RWPE1 (cell line): ENCODE data around the gene DNAJC24.

ENCODE experiments used
- CTCF ChIA-PET: fragments of 350-600 bp; sonication (Branson Sonifier 250); formaldehyde crosslinking; extraction: SDS; loops from one replicate; lab custom pipeline; 2021; lab: Yijun Ruan, JAX
- POLR2A ChIA-PET: fragments of 400-600 bp; formaldehyde crosslinking; extraction: SDS; loops from one replicate; lab custom pipeline; 2020; ENCODE audit warnings: antibody characterized with exemption; ENCODE audit not compliant: low non-redundant PET; lab: Yijun Ruan, JAX
- DNase-seq: peaks from one replicate; pipeline ENCODE4 v3.0.0; 2012; ENCODE audit warnings: low spot score
- H3K27ac ChIP-seq: fragments of 450-650 bp; 2 replicates; pipeline ENCODE4 v1.5.1; 2017
- TF ChIP-seq, protein P1 (sequence below): fragments of 450-650 bp; conservative IDR thresholded peaks from 2 replicates; pipeline ENCODE4 v1.5.1; 2017; ENCODE audit warnings: low read depth, mild to moderate bottlenecking

The DNAJC24 gene

DNA sequence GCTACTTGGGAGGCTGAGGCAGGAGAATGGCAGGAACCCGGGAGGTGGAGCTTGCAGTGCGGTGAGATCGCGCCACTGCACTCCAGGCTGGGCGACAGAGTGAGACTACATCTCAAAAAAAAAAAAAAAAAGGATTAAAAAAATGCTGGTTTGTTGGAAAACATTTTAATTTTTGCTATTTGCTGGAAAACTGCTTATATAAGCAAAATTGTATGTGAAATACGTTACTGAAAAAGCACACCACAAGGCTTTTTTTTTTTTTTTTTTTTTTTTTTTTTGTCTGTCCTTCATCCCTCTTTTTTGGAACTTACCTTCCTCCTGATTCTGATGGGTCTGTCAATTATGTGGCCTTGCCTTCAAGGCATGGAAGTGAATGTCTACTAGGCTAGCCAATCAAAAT is 41.0 kb upstream of the DNAJC24 start:
- H3K27ac ChIP-seq: no peak overlapping the region
- ChIA-PET CTCF (no interaction called here), POLR2A (interaction anchor here (0.5 kb wide), 1 partner anchor 1726 kb away, joined by 3 read pairs; no protein-coding TSS in a partner anchor)
- no peak for DNase-seq
- TF ChIP-seq, protein P1, sequence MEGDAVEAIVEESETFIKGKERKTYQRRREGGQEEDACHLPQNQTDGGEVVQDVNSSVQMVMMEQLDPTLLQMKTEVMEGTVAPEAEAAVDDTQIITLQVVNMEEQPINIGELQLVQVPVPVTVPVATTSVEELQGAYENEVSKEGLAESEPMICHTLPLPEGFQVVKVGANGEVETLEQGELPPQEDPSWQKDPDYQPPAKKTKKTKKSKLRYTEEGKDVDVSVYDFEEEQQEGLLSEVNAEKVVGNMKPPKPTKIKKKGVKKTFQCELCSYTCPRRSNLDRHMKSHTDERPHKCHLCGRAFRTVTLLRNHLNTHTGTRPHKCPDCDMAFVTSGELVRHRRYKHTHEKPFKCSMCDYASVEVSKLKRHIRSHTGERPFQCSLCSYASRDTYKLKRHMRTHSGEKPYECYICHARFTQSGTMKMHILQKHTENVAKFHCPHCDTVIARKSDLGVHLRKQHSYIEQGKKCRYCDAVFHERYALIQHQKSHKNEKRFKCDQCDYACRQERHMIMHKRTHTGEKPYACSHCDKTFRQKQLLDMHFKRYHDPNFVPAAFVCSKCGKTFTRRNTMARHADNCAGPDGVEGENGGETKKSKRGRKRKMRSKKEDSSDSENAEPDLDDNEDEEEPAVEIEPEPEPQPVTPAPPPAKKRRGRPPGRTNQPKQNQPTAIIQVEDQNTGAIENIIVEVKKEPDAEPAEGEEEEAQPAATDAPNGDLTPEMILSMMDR: no peak

DNA sequence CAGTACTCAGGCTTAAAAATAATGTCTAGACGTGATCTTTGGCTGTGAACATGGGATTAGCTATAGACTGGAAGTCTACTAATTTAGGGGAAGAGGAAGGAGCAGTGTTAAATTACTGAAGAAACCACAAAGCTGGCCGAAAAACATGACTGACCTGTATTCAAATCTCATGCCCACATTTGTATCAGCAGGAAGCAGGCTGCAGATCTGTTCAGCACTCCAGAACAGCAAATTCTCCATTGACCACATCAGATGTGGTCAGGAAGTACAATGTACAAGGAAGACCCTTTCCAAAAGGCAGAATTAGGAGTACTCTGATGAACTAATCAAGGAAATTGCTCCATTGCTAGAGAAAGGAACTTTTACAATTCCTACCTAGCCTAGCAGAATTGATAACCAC is 31.9 kb upstream of the DNAJC24 start:
- no peak overlapping the region for H3K27ac ChIP-seq
- no peak for DNase-seq
- ChIA-PET POLR2A (no interaction called here), CTCF (no interaction called here)
- TF ChIP-seq, protein P1: no peak

DNA sequence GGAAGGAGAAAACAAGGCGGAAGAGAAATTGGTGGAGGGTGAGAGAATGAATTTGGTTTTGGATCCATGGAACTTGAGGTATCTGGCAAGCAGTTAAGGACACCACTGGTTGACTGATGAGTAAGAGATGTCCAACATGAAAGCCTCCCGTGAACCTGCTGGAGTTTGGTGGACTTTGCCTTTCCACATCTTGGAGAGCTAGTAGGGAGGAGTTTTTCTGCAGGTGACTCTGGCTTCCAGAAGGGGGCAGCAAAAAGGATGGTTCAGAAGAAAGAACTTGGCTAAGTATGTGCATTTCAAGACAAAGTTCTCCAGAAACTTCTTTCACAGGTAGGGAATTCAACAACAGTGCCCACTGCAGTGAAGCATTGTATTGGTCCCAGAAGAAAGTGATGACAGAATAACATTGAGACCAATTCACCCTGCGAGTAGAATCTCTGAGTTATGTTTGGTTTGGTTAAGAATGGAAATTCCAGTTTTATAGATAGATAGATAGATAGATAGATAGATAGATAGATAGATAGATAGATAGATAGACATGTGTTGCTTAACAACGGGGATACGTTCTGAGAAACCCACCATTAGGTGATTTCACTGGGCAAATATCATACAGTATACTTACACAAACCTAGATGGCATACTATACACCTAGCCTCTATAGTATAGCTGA is 28.6 kb upstream of the DNAJC24 start:
- no peak for DNase-seq
- TF ChIP-seq, protein P1: no peak
- POLR2A ChIA-PET: no interaction called here
- CTCF ChIA-PET: interaction anchor here (0.5 to 0.7 kb wide), 3 partner anchors 14 to 123 kb away, joined by 3 read pairs; no protein-coding TSS in a partner anchor
- H3K27ac ChIP-seq: no peak overlapping the region

DNA sequence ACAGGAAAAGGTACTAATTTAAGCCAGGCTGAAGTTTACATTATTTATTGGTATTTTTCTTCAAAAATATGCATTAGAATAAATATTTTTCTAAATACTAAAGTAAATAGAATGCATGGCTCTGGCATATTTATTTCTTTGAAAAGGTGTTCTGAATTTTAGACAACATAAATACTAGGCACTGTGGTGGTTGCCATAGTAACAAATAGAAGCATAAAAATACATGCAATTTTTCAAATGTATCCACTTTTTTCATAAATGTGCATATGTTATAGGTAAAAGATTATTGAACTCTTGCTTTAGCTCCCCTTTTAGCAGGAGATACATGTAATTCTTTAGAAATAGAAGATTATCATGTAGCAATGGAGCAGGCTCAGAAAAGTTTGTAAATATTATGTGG is 18.5 kb upstream of the DNAJC24 start:
- TF ChIP-seq, protein P1: no peak
- ChIA-PET CTCF (no interaction called here), POLR2A (no interaction called here)
- no peak for DNase-seq
- no peak overlapping the region for H3K27ac ChIP-seq

DNA sequence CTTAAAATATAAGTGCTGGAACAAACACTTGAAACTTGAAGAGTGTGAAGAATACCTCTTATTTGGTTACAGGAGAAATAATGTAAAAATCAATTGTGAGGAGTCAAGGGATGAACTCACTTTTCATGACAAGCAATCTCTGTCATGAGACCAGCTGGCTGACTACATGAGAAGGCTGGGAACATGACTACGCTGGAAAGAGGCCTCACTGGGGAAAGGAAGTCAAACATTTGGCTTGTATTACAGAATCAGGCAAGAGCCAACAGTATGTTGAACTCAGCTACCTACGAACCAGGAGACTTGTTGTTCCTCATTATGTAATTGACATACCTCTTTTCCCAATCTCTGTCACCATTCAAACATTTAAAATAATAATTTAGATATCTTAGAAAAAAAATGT is 14.5 kb upstream of the DNAJC24 start:
- no peak overlapping the region for H3K27ac ChIP-seq
- ChIA-PET POLR2A (no interaction called here), CTCF (interaction anchor here (0.7 to 1.1 kb wide), 2 partner anchors 14 to 322 kb away, joined by 3 to 4 read pairs; no protein-coding TSS in a partner anchor)
- no peak for DNase-seq
- TF ChIP-seq, protein P1: no peak

DNA sequence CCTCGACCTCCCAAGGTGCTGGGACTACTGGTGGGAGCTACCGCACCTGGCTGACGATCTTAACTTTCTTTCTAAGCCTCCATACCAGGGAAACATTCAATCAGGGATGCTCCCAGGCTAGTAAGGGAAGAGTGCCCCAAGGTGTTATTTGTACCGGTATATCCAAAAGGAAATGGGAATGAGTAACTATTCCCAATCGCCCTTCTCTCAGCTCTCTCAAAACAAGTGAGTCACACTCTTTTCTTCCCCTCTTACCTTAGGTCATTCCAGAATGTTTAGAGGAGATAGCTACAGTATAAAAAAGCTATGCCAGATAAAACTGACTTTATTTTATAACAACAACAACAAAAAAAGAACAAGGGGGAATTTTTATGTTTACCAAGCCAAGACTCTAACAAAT is 13.8 kb upstream of the DNAJC24 start:
- H3K27ac ChIP-seq: no peak overlapping the region
- DNase-seq: peak; percentile 22
- POLR2A ChIA-PET: no interaction called here
- TF ChIP-seq, protein P1: no peak
- CTCF ChIA-PET: interaction anchor here (0.7 to 1.1 kb wide), 2 partner anchors 15 to 322 kb away, joined by 3 to 4 read pairs; no protein-coding TSS in a partner anchor
